GM23248 (cell line): ENCODE results near the gene FZD7.

Experiments
- EZH2 ChIP-seq: fragments of 200-600 bp; sonication (generic); IDR thresholded peaks from 2 replicates; pipeline ENCODE4 v1.6.1; 2018; ENCODE audit warnings: antibody characterized with exemption, mild to moderate bottlenecking; ENCODE audit not compliant: insufficient read depth, poor library complexity, severe bottlenecking
- EZH2phosphoT487 ChIP-seq: fragments of 200-600 bp; sonication (generic); IDR thresholded peaks from 2 replicates; pipeline ENCODE4 v1.6.1; 2018; ENCODE audit warnings: antibody characterized with exemption, moderate library complexity, mild to moderate bottlenecking, low read depth; ENCODE audit not compliant: insufficient read depth

DNA sequence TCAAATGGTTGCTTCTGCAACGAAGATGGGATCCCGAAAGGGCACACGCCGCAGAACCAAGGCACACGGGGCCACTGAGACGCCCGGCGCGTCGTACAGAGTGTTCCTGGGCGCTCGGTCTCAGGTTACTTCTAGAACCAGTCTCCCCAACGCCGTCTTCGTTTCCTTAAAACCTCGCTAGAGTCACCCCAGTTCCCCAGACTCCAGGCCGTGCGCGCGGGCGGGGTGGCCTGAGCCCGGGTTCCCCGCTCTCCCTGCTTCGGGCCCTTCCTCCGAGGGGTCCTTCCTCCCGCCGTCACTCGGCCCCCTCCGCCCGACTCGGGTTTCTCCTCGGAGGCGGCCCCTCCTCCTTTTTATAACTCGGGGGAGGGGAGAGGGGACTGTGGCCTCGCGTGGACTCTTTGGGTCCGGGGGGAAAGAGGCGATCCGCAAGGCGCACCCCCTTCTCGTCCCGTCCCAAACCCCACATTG is 774 bp upstream of the FZD7 start:
- TF ChIP-seq EZH2 (no peak), EZH2phosphoT487 (no peak)
